Panc1 (cell line): ENCODE results near the gene RUSC1. TPM values are rescaled to one million over a fixed set of nuclear protein-coding genes. Genes with fewer than 3 reads are reported as not detected.

ENCODE experiments used
- ATAC-seq: fragments of 200-7000 bp; cut with Tn5 transposase; 2 replicates; pipeline ENCODE4 v1.9.1; 2020; ENCODE audit warnings: mild to moderate bottlenecking, moderate library complexity
- BruUV-seq: library from RNA; stranded (reverse); fragments of 400-500 nt; replicated peaks from 2 replicates; lab custom pipeline; 2021; lab: Mats Ljungman, UMichigan
- CTCF ChIA-PET: fragments of 300-600 bp; sonication (Branson Sonifier 250); formaldehyde crosslinking; loops from one replicate; lab custom pipeline; 2022; ENCODE audit warnings: antibody characterized with exemption; lab: Charles Lee
- POLR2A ChIA-PET: fragments of 300-600 bp; sonication (Branson Sonifier 250); formaldehyde crosslinking; loops from one replicate; lab custom pipeline; 2022; ENCODE audit warnings: antibody characterized with exemption; lab: Charles Lee
- DNase-seq: peaks from one replicate; pipeline ENCODE4 v3.0.0-alpha.2; 2010; ENCODE audit warnings: low read depth, low spot score
- H3K27ac ChIP-seq: 2 replicates; pipeline ENCODE4 v1.5.1; 2011; ENCODE audit warnings: mild to moderate bottlenecking, low read length, inconsistent platforms
- H3K27me3 ChIP-seq: fragments of 200-500 bp; sonication (Bioruptor generic); 2 replicates; pipeline ENCODE4 v1.6.0; 2014; ENCODE audit warnings: low read length, inconsistent platforms; ENCODE audit not compliant: control insufficient read depth, insufficient read depth
- H3K36me3 ChIP-seq: fragments of 200-500 bp; sonication (Bioruptor generic); 2 replicates; pipeline ENCODE4 v1.5.1; 2014; ENCODE audit warnings: inconsistent platforms, mild to moderate bottlenecking, low read length, moderate library complexity; ENCODE audit not compliant: control insufficient read depth, insufficient read depth
- H3K4me1 ChIP-seq: 2 replicates; pipeline ENCODE4 v1.5.1; 2011; ENCODE audit warnings: inconsistent platforms, mild to moderate bottlenecking, low read length, moderate library complexity; ENCODE audit not compliant: control insufficient read depth, insufficient read depth
- H3K4me3 ChIP-seq, 2 experiments: 2 replicates each; pipeline ENCODE4 v1.5.1; 2011 to 2012; ENCODE audit warnings: low read depth in 2 of 2, low read length in 2 of 2, mild to moderate bottlenecking in 2 of 2, inconsistent platforms in 1 of 2, moderate library complexity in 1 of 2
- H3K9me3 ChIP-seq: fragments of 200-500 bp; sonication (Bioruptor generic); 2 replicates; pipeline ENCODE4 v1.5.1; 2014; ENCODE audit warnings: low read depth, mild to moderate bottlenecking, inconsistent platforms, low read length, moderate library complexity; ENCODE audit not compliant: control insufficient read depth, insufficient read depth
- POLR2AphosphoS5 ChIP-seq: IDR thresholded peaks from 2 replicates; pipeline ENCODE4 v1.6.1; 2012; ENCODE audit warnings: mild to moderate bottlenecking, low read depth, low read length, moderate library complexity
- SIN3A ChIP-seq: IDR thresholded peaks from 2 replicates; pipeline ENCODE4 v1.6.1; 2012; ENCODE audit warnings: low read depth, mild to moderate bottlenecking, low read length, moderate library complexity, borderline replicate concordance; ENCODE audit not compliant: insufficient read depth
- TCF7L2 ChIP-seq: IDR thresholded peaks from 2 replicates; pipeline ENCODE4 v1.6.1; 2011; ENCODE audit warnings: mild to moderate bottlenecking, low read depth, low read length, inconsistent platforms
- in situ Hi-C: cut with HindIII; loops from 2 replicates; pipeline ENCODE4 v1.10.0; 2016; ENCODE audit warnings: low sequenced_read_pairs, low pct_unique_long_range_greater_than_20kb
- intact Hi-C: fragments of 100-400 bp; cut with micrococcal nuclease; formaldehyde crosslinking; loops from one replicate; pipeline ENCODE4 v1.10.0; 2022; ENCODE audit not compliant: unreplicated experiment
- total RNA-seq: library from RNA; stranded (reverse); gene quantifications from one replicate; pipeline ENCODE4 v1.2.1, GENCODE V29; 2021; ENCODE audit not compliant: unreplicated experiment
- TF ChIP-seq, protein P1 (sequence below): fragments of 450-650 bp; IDR thresholded peaks from 2 replicates; pipeline ENCODE4 v1.5.1; 2017; ENCODE audit warnings: mild to moderate bottlenecking
- TF ChIP-seq, protein P2 (sequence below), 2 experiments: IDR thresholded peaks; 2 replicates each; pipeline ENCODE4 v1.6.1; 2011 to 2012; ENCODE audit warnings: low read depth in 2 of 2, control low read depth in 1 of 2, low read length in 1 of 2, mild to moderate bottlenecking in 1 of 2, moderate library complexity in 1 of 2; ENCODE audit not compliant: insufficient read depth in 1 of 2

RUSC1 gene
- total RNA-seq, 1 experiment from 2014 or later: 77.9 TPM

DNA sequence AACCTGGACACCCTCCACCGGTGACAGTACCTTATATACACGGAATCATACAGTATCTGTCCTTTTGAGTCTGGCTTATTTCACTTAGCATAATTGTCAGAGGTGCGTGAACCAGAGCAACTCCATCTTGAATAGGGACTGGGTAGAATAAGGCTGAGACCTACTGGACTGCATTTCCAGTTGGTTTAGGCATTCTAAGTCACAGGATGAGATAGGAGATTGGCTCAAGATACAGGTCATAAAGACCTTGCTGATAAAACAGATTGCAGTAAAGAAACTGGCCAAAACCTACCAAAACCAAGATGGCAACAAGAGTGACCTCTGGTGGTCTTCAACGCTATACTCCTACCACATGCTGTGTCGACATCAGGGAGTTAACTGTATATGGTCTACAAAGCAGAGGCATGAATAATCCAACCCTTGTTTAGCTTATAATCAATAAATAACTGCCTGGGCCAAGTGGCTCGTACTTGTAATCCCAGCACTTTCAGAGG is 13.4 kb upstream of the RUSC1 start:
- POLR2A ChIA-PET: interaction anchor here (0.6 kb wide), 1 partner anchor 546 kb away, joined by 4 read pairs; no protein-coding TSS in a partner anchor
- no TSS peak for BruUV-seq
- Histone ChIP-seq H3K9me3 (no peaks in the 10 kb centered on the region), H3K36me3 (peaks cover 7% of the 10 kb centered on the region; the same call in 1 of the 2 replicates), H3K4me3 (no peak overlapping the region), H3K27me3 (no peaks in the 10 kb centered on the region), H3K4me1 (peaks cover 9% of the 10 kb centered on the region; the same call in 1 of the 2 replicates), H3K27ac (peak overlapping the region; percentile 97)
- TF ChIP-seq, protein P1, sequence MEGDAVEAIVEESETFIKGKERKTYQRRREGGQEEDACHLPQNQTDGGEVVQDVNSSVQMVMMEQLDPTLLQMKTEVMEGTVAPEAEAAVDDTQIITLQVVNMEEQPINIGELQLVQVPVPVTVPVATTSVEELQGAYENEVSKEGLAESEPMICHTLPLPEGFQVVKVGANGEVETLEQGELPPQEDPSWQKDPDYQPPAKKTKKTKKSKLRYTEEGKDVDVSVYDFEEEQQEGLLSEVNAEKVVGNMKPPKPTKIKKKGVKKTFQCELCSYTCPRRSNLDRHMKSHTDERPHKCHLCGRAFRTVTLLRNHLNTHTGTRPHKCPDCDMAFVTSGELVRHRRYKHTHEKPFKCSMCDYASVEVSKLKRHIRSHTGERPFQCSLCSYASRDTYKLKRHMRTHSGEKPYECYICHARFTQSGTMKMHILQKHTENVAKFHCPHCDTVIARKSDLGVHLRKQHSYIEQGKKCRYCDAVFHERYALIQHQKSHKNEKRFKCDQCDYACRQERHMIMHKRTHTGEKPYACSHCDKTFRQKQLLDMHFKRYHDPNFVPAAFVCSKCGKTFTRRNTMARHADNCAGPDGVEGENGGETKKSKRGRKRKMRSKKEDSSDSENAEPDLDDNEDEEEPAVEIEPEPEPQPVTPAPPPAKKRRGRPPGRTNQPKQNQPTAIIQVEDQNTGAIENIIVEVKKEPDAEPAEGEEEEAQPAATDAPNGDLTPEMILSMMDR: no peak
- TF ChIP-seq POLR2AphosphoS5: no peak
- TF ChIP-seq SIN3A: no peak
- no peak for TF ChIP-seq TCF7L2
- TF ChIP-seq, protein P2, sequence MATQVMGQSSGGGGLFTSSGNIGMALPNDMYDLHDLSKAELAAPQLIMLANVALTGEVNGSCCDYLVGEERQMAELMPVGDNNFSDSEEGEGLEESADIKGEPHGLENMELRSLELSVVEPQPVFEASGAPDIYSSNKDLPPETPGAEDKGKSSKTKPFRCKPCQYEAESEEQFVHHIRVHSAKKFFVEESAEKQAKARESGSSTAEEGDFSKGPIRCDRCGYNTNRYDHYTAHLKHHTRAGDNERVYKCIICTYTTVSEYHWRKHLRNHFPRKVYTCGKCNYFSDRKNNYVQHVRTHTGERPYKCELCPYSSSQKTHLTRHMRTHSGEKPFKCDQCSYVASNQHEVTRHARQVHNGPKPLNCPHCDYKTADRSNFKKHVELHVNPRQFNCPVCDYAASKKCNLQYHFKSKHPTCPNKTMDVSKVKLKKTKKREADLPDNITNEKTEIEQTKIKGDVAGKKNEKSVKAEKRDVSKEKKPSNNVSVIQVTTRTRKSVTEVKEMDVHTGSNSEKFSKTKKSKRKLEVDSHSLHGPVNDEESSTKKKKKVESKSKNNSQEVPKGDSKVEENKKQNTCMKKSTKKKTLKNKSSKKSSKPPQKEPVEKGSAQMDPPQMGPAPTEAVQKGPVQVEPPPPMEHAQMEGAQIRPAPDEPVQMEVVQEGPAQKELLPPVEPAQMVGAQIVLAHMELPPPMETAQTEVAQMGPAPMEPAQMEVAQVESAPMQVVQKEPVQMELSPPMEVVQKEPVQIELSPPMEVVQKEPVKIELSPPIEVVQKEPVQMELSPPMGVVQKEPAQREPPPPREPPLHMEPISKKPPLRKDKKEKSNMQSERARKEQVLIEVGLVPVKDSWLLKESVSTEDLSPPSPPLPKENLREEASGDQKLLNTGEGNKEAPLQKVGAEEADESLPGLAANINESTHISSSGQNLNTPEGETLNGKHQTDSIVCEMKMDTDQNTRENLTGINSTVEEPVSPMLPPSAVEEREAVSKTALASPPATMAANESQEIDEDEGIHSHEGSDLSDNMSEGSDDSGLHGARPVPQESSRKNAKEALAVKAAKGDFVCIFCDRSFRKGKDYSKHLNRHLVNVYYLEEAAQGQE (IDR thresholded peaks at IDR 0.05; ENCODE audit: insufficient read depth in 1 of 2, low read depth in 2 of 2, low read length in 1 of 2): no peak
- intact Hi-C loops: no loop called here
- CTCF ChIA-PET: interaction anchor here (0.5 to 2.1 kb wide), 3 partner anchors 9 to 56 kb away, joined by 3 to 16 read pairs (median 8); no protein-coding TSS in a partner anchor
- DNase-seq: no peak
- in situ Hi-C loops: no loop called here
- no peak for ATAC-seq

DNA sequence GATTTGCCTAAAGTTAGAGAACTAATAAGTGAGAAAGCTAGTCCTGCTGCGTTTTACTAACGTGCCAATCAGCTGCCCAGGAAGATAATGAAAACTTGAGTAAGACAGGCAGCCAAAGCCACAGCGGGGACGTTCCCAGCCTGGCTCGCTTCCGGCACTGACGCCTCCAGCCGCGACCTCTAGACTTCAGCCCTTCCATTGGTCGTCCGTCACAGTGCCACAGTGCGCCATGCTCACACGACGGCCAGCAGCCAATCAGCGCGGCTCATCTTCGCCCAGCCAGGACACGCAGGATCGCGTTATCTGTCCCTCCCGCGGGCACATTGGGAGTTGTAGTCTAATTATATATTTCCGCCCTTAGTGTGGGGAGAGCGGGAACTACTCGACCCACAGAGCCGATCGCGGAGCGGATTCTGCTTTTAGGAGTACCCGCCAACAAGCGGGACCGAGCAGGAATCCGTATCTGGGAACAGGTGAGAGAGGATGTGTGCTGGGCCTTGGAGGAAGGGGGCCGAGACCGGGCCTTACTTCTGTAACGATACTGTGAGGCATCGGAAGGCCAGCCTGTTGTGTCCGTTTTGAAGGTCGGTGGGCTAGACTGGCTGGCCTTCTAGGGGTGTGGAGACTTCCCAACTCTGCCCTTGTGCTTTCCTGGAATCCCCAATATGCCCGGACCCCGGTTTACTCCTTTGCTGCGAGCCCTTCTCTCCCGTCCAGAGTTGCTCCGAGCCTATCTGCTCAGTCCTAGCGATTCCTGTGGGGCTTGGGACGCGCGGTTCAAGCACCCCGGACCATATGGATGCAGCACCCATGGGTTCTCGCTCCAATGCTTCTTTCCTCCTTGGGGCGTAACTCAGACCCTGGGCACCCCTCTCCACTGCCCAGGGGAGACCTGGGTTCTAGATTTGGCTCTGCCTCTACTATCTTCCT is 11.9 kb upstream of the RUSC1 start, which contains the start of gene FDPS:
FDPS (plus strand) TSS at position 374 of the 930 bp plus-strand sequence. CDS start 924 bp downstream, outside the sequence.
- H3K27me3 ChIP-seq: no peaks in the 10 kb centered on the region

More for the DNA sequence above, 11.9 kb upstream of the RUSC1 start, which contains the start of gene FDPS:
- TF ChIP-seq SIN3A (peak; percentile 80; the same call in 1 of the 2 replicates), TCF7L2 (peak; percentile 80), POLR2AphosphoS5 (peak; percentile 91)
- TF ChIP-seq, protein P2 (IDR thresholded peaks at IDR 0.05; ENCODE audit: insufficient read depth in 1 of 2, low read depth in 2 of 2, low read length in 1 of 2): peak in 1 of 2 experiments; percentile 28; a peak in 1 of 4 replicates
- TF ChIP-seq, protein P1: no peak
- BruUV-seq: TSS peak; percentile 97
- peak within 1 kb of the TSS; percentile 97 for H3K27ac ChIP-seq
- H3K4me3 ChIP-seq: peak within 1 kb of the TSS; percentile 99
- ChIA-PET POLR2A (interaction anchor here (0.6 kb wide), 1 partner anchor 1361 kb away, joined by 12 read pairs; no protein-coding TSS in a partner anchor), CTCF (interaction anchor here (0.6 to 2.1 kb wide), 3 partner anchors 8 to 292 kb away, joined by 4 to 16 read pairs (median 5); no protein-coding TSS in a partner anchor)
- H3K9me3 ChIP-seq: no peaks in the 10 kb centered on the region
- H3K4me1 ChIP-seq: peaks cover 9% of the 10 kb centered on the region; the same call in 1 of the 2 replicates
- H3K36me3 ChIP-seq: peaks cover 7% of the 10 kb centered on the region; the same call in 1 of the 2 replicates
- intact Hi-C loops: no loop called here
- ATAC-seq: peak; percentile 99
- peak; percentile 96 for DNase-seq
- in situ Hi-C loops: no loop called here
